CD8-positive, alpha-beta memory T cell (primary cell): ENCODE results near the gene RABL6. TPM values are rescaled to one million over a fixed set of nuclear protein-coding genes. Genes with fewer than 3 reads are reported as not detected.

Experiments used
- CTCF ChIA-PET: fragments of 350-600 bp; sonication (Branson Sonifier 250); formaldehyde crosslinking; loops from one replicate; lab custom pipeline; 2021; ENCODE audit warnings: antibody characterized with exemption; lab: Charles Lee
- POLR2A ChIA-PET: fragments of 350-600 bp; sonication (Branson Sonifier 250); formaldehyde crosslinking; loops from one replicate; lab custom pipeline; 2021; ENCODE audit warnings: antibody characterized with exemption; lab: Charles Lee
- DNase-seq, 5 donors: peaks; one replicate each; pipeline versions ENCODE4 v3.0.0 to v3.0.0-alpha.2; 2020 to 2022; ENCODE audit warnings: mixed read lengths in 1 of 5
- H3K27ac ChIP-seq: one replicate; pipeline ENCODE4 v1.7.0; 2013; ENCODE audit warnings: low read depth, mild to moderate bottlenecking, low read length, moderate library complexity
- H3K27me3 ChIP-seq: 2 replicates; pipeline ENCODE4 v1.7.0; 2013; ENCODE audit warnings: low read length, mild to moderate bottlenecking; ENCODE audit not compliant: insufficient read depth, poor library complexity, severe bottlenecking
- H3K36me3 ChIP-seq: 2 replicates; pipeline ENCODE4 v1.7.0; 2013; ENCODE audit warnings: mild to moderate bottlenecking, low read length, moderate library complexity; ENCODE audit not compliant: insufficient read depth
- H3K4me1 ChIP-seq: 2 replicates; pipeline ENCODE4 v1.7.0; 2013; ENCODE audit warnings: mild to moderate bottlenecking, low read length, moderate library complexity; ENCODE audit not compliant: insufficient read depth
- H3K4me3 ChIP-seq: 2 replicates; pipeline ENCODE4 v1.7.0; 2013; ENCODE audit warnings: mild to moderate bottlenecking, low read length
- H3K9me3 ChIP-seq: 2 replicates; pipeline ENCODE4 v1.7.0; 2013; ENCODE audit warnings: mild to moderate bottlenecking, low read length
- H3K27ac Mint-ChIP-seq, 8 donors: one replicate each; pipeline ENCODE4 v1.8.0; 2020 to 2021; ENCODE audit warnings: mixed read lengths in 8 of 8, mild to moderate bottlenecking in 6 of 8, inconsistent platforms in 3 of 8, moderate library complexity in 3 of 8
- H3K27me3 Mint-ChIP-seq, 2 donors: one replicate each; pipeline ENCODE4 v1.8.0; 2020 to 2021; ENCODE audit warnings: mixed read lengths in 2 of 2, mild to moderate bottlenecking in 1 of 2, moderate library complexity in 1 of 2
- H3K36me3 Mint-ChIP-seq, 3 donors: one replicate each; pipeline ENCODE4 v1.8.0; 2020 to 2021; ENCODE audit warnings: mixed read lengths in 3 of 3, inconsistent platforms in 1 of 3, mild to moderate bottlenecking in 1 of 3
- H3K4me1 Mint-ChIP-seq, 3 donors: one replicate each; pipeline ENCODE4 v1.8.0; 2020 to 2021; ENCODE audit warnings: mixed read lengths in 3 of 3, inconsistent platforms in 1 of 3, mild to moderate bottlenecking in 1 of 3
- H3K4me3 Mint-ChIP-seq, 7 donors: one replicate each; pipeline ENCODE4 v1.8.0; 2020 to 2021; ENCODE audit warnings: mixed read lengths in 7 of 7, mild to moderate bottlenecking in 6 of 7, moderate library complexity in 4 of 7, inconsistent platforms in 2 of 7
- H3K9me3 Mint-ChIP-seq, 5 donors: one replicate each; pipeline ENCODE4 v1.8.0; 2020 to 2022; ENCODE audit warnings: mixed read lengths in 5 of 5, mild to moderate bottlenecking in 3 of 5, moderate library complexity in 2 of 5, inconsistent platforms in 1 of 5
- polyA plus RNA-seq: library from polyadenylated mRNA; unstranded; fragments of 300-500 nt; fragmentation: Illumina TruSeq; gene quantifications from one replicate; pipeline ENCODE4 v1.2.3, GENCODE V29; 2021
- total RNA-seq, 2 experiments: library from RNA; stranded (reverse); gene quantifications; one replicate each; pipeline ENCODE4 v1.2.3, GENCODE V29; 2021

The RABL6 gene
- total and polyA plus RNA-seq, 3 experiments from 2014 or later: 20.9 to 106 (median 98.2) TPM

DNA sequence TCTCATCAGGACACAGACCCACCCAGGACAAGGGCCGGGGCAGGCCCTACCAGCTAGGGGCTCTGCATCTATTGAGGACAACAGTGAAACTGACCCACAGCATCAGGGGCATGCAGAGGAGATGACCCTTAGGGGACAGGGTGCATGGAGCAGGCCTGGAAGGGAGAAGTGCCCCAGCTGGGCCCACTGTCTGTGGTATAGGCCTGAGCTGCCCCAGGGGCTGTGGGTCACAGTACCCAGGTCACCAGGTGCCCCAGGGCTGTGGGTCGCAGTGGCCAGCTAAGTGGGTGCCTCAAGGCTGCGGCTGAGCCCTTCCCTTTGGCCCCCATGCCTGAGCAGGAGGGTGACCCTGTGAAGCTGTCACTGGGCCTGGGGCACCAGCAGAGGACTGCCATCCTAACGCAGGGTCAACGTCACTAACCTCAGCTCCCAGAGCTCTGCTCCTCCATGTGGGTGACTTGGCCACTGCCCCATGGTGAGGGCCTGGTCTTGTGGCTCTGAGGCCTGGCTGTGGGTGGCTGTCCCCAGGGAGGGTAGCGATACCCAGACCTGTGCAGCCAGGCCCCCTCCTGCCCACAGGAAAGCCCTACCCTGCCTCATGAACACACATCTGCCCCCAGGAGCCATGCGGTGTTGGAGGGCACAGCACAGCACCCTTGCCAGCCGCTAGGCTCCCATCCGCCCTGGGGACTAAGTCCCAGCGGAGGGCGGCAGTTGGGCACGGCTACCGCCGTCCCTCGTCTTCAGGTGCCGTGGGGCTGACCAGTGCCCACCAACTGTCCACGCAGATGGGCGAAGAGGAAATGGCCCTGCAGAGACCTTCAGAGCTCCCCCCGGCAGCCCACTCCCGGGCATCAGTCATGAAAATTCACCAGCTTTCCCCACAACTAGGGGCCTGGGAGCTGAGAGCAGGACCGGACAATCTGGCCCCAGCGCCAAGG lies 53.5 kb downstream of the RABL6 start:
- peaks cover 0 to 39% (median 3%) of the 10 kb centered on the region in 3 donors for H3K36me3 Mint-ChIP-seq
- no peaks in the 10 kb centered on the region for H3K27me3 ChIP-seq
- CTCF ChIA-PET: interaction anchor here (0.7 to 1.6 kb wide), 5 partner anchors 14 to 21 kb away, joined by 3 to 5 read pairs (median 4); partner anchors contain the start of gene AJM1
- H3K4me1 ChIP-seq: peaks cover 7% of the 10 kb centered on the region
- H3K9me3 ChIP-seq: no peaks in the 10 kb centered on the region
- DNase-seq: no peak
- no peaks in the 10 kb centered on the region for H3K27me3 Mint-ChIP-seq
- peaks cover 19% of the 10 kb centered on the region for H3K36me3 ChIP-seq
- H3K4me3 Mint-ChIP-seq: peak overlapping the region in 1 of 7 donors; percentile 54
- H3K27ac ChIP-seq: no peak overlapping the region
- POLR2A ChIA-PET: interaction anchor here (0.6 kb wide), 1 partner anchor 209 kb away, joined by 5 read pairs; the partner anchor contains the start of gene SAPCD2
- H3K27ac Mint-ChIP-seq: peak overlapping the region in 1 of 8 donors; percentile 73
- peaks cover 11 to 23% (median 17%) of the 10 kb centered on the region in 3 donors for H3K4me1 Mint-ChIP-seq
- H3K9me3 Mint-ChIP-seq: no peaks in the 10 kb centered on the region
- H3K4me3 ChIP-seq: no peak overlapping the region

DNA sequence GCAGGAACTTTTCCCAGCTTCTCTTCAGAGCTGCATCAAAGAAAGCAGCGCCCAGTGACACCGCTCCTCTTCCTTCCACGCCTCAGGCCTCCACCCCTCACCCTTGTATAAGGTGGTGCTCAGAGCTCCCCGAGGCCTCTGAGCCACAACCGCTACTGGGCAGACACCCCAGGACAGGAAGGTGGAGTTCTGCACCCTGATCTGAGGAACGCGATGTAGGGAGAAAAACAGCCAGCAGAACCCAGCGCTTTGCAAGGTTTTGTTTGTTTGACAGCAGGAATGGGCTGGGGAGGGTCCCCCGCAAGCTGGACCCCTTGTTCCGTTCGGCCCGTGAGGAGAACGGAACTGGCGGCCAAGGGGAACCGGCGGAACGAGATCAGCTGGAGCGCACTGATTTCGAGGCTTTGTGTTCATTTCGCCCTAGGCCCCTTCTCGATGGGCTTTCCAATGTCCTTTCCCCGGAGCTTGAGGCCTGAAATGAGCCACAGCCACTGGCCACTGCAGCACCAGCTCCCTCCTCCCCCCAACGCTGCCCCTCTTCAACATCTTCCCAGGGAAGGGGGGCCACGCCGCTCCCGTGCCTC lies 54.2 kb downstream of the RABL6 start:
- H3K27me3 ChIP-seq: no peaks in the 10 kb centered on the region
- peaks cover 11 to 23% (median 17%) of the 10 kb centered on the region in 3 donors for H3K4me1 Mint-ChIP-seq
- no peak overlapping the region for H3K27ac ChIP-seq
- ChIA-PET POLR2A (no interaction called here), CTCF (interaction anchor here (1.0 to 1.6 kb wide), 3 partner anchors 13 to 20 kb away, joined by 3 to 4 read pairs (median 4); partner anchors contain the start of gene AJM1)
- no peaks in the 10 kb centered on the region for H3K9me3 ChIP-seq
- H3K9me3 Mint-ChIP-seq: no peaks in the 10 kb centered on the region
- peaks cover 7% of the 10 kb centered on the region for H3K4me1 ChIP-seq
- H3K27ac Mint-ChIP-seq: peak overlapping the region in 1 of 8 donors; percentile 73
- H3K36me3 Mint-ChIP-seq: peaks cover 0 to 39% (median 3%) of the 10 kb centered on the region in 3 donors
- no peak overlapping the region for H3K4me3 ChIP-seq
- no peak for DNase-seq
- peaks cover 19% of the 10 kb centered on the region for H3K36me3 ChIP-seq
- no peaks in the 10 kb centered on the region for H3K27me3 Mint-ChIP-seq
- H3K4me3 Mint-ChIP-seq: peak overlapping the region in 1 of 7 donors; percentile 54

GRCh38 chr9:136862849-136863622 lies 55.3 kb downstream of the RABL6 start:
- H3K9me3 Mint-ChIP-seq: no peaks in the 10 kb centered on the region
- CTCF ChIA-PET: no interaction called here
- no peak overlapping the region for H3K27ac ChIP-seq
- H3K27ac Mint-ChIP-seq: peak overlapping the region in 1 of 8 donors; percentile 69
- no peaks in the 10 kb centered on the region for H3K9me3 ChIP-seq
- peaks cover 0 to 39% (median 3%) of the 10 kb centered on the region in 3 donors for H3K36me3 Mint-ChIP-seq
- H3K4me3 Mint-ChIP-seq: peak overlapping the region in 3 of 7 donors; percentile 13 to 69 (median 34)
- no peak overlapping the region for H3K4me3 ChIP-seq
- H3K4me1 ChIP-seq: peaks cover 7% of the 10 kb centered on the region
- H3K27me3 ChIP-seq: no peaks in the 10 kb centered on the region
- H3K4me1 Mint-ChIP-seq: peaks cover 12 to 23% (median 17%) of the 10 kb centered on the region in 3 donors
- H3K27me3 Mint-ChIP-seq: no peaks in the 10 kb centered on the region
- POLR2A ChIA-PET: interaction anchor here (1.6 kb wide), 1 partner anchor 19 kb away, joined by 4 read pairs; no protein-coding TSS in a partner anchor
- peaks cover 19% of the 10 kb centered on the region for H3K36me3 ChIP-seq
- DNase-seq: no peak

DNA sequence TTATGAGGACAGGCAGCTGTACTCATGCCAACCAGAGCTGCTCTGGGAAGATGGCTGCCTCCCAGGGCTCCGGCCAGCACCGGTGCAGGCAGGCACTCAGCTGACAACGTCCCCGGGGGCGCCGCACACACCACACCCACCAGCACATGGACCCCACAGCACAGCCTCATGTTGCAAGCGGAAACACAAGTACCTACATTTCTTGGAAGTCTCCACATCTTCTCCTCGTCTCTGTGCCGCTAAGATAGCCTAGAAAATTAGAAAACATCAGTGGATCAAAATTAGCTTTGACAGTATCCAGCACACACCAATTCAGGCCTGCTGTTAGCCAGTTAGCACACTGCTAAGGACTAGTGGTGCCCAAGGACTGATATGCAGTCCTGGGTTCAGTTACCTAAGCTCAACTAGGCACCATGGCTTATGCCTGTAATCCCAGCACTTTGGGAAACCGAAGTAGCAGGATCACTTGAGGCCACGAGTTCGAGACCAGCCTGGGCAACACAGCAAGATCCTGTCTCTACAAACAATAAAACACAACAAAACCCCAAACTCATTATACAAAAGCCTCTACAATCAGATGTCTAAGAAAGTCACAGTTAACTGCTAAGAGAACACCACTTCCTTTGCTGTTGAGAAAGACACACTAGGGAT lies 56.0 kb downstream of the RABL6 start:
- H3K27me3 ChIP-seq: no peaks in the 10 kb centered on the region
- no peaks in the 10 kb centered on the region for H3K9me3 ChIP-seq
- H3K36me3 ChIP-seq: peaks cover 19% of the 10 kb centered on the region
- no peak for DNase-seq
- Mint-ChIP-seq H3K36me3 (peaks cover 0 to 39% (median 3%) of the 10 kb centered on the region in 3 donors), H3K27me3 (no peaks in the 10 kb centered on the region), H3K4me3 (peak overlapping the region in 6 of 7 donors; percentile 13 to 95 (median 28)), H3K4me1 (peaks cover 12 to 23% (median 17%) of the 10 kb centered on the region in 3 donors), H3K9me3 (no peaks in the 10 kb centered on the region), H3K27ac (peak overlapping the region in 4 of 8 donors; percentile 23 to 71 (median 64))
- H3K4me3 ChIP-seq: no peak overlapping the region
- H3K4me1 ChIP-seq: peaks cover 7% of the 10 kb centered on the region
- CTCF ChIA-PET: no interaction called here
- H3K27ac ChIP-seq: no peak overlapping the region
- POLR2A ChIA-PET: interaction anchor here (1.6 kb wide), 1 partner anchor 18 kb away, joined by 4 read pairs; no protein-coding TSS in a partner anchor

DNA sequence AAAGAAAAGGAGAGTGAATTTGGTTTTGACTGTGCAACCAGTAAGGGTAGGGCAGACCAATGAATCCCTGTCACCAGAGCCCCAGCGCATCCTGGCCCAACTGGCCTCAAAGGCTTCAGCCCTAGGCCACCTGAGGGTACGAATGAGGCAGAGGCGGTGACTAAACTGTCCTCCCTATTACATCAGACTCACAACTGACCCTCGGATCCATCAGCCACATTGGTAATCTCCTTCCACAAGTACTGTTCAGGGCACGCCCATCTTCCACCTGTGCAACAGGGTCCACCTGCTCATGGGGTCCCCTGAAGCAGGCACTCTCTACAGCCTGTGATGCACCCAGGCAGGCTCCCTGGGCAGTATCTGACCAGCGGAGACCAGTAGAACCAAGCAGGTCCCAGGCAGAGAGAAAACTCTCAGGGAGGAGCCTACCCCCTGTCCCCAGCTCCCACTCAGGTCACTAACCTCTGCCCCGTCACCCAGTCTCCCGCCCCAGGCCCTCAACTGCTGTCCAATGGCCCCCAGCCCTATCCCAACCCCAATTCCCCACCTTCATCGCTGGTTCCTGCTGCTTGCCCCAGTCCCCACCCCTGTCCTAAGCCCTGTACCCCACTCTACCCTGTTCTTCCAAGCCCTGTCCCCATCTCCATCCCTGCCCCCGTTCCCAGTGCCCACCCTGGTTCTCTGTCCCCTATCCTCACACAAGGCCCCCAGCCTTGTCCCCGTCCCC lies 57.5 kb downstream of the RABL6 start:
- H3K27ac ChIP-seq: peak overlapping the region; percentile 69
- peaks cover 7% of the 10 kb centered on the region for H3K4me1 ChIP-seq
- POLR2A ChIA-PET: no interaction called here
- peaks cover 19% of the 10 kb centered on the region for H3K36me3 ChIP-seq
- Mint-ChIP-seq H3K36me3 (peaks cover 0 to 39% (median 3%) of the 10 kb centered on the region in 3 donors), H3K27ac (peak overlapping the region in 7 of 8 donors; percentile 63 to 87 (median 80)), H3K4me1 (peaks cover 12 to 23% (median 17%) of the 10 kb centered on the region in 3 donors), H3K9me3 (no peaks in the 10 kb centered on the region), H3K27me3 (no peaks in the 10 kb centered on the region), H3K4me3 (peak overlapping the region; percentile 81 to 95 (median 84))
- CTCF ChIA-PET: no interaction called here
- H3K9me3 ChIP-seq: no peaks in the 10 kb centered on the region
- no peak for DNase-seq
- H3K4me3 ChIP-seq: peak overlapping the region; percentile 66
- H3K27me3 ChIP-seq: no peaks in the 10 kb centered on the region

GRCh38 chr9:136865768-136866103 lies 58.0 kb downstream of the RABL6 start:
- H3K4me3 Mint-ChIP-seq: peak overlapping the region; percentile 81 to 95 (median 84)
- H3K27me3 Mint-ChIP-seq: no peaks in the 10 kb centered on the region
- Histone ChIP-seq H3K4me3 (peak overlapping the region; percentile 66), H3K36me3 (peaks cover 19% of the 10 kb centered on the region), H3K9me3 (no peaks in the 10 kb centered on the region), H3K4me1 (peaks cover 7% of the 10 kb centered on the region), H3K27me3 (no peaks in the 10 kb centered on the region), H3K27ac (peak overlapping the region; percentile 69)
- H3K27ac Mint-ChIP-seq: peak overlapping the region in 7 of 8 donors; percentile 63 to 90 (median 81)
- no peaks in the 10 kb centered on the region for H3K9me3 Mint-ChIP-seq
- peak in 1 of 5 donors; percentile 19 for DNase-seq
- ChIA-PET POLR2A (interaction anchor here (0.7 to 1.9 kb wide), 4 partner anchors 15 to 388 kb away, joined by 3 to 7 read pairs (median 4); partner anchors contain the start of genes AJM1 and TRAF2), CTCF (interaction anchor here (0.6 to 1.0 kb wide), 2 partner anchors 20 to 230 kb away, joined by 3 to 4 read pairs; partner anchors contain the start of gene TRAF2)
- peaks cover 12 to 23% (median 17%) of the 10 kb centered on the region in 3 donors for H3K4me1 Mint-ChIP-seq
- H3K36me3 Mint-ChIP-seq: peaks cover 0 to 36% (median 3%) of the 10 kb centered on the region in 3 donors
